Activated naive CD4-positive, alpha-beta T cell treated with anti-CD3 and anti-CD28 coated beads, Interleukin-2, amount 50 U/mL, for 72 hours (primary cell): ENCODE results near the gene ITGB5. TPM values are rescaled to one million over a fixed set of nuclear protein-coding genes. Genes with fewer than 3 reads are reported as not detected.

ENCODE experiments used
- ATAC-seq, 2 donors: fragments of 150-1000 bp; cut with Tn5 transposase; 2 replicates each; pipeline ENCODE4 v1.10.0; 2021; ENCODE audit warnings: mild to moderate bottlenecking in 2 of 2, moderate library complexity in 2 of 2
- DNase-seq, 2 donors: peaks; one replicate each; pipeline ENCODE4 v3.0.0; 2021 to 2022; ENCODE audit warnings: low spot score in 2 of 2
- H3K27ac Mint-ChIP-seq, 2 donors: one replicate each; pipeline ENCODE4 v1.8.0; 2022; ENCODE audit warnings: mild to moderate bottlenecking in 2 of 2, mixed read lengths in 2 of 2
- H3K36me3 Mint-ChIP-seq, 2 donors: one replicate each; pipeline ENCODE4 v1.8.0; 2022; ENCODE audit warnings: mixed read lengths in 2 of 2
- H3K9me3 Mint-ChIP-seq, 2 donors: one replicate each; pipeline ENCODE4 v1.8.0; 2022; ENCODE audit warnings: mixed read lengths in 2 of 2
- total RNA-seq, 2 donors: library from RNA; stranded (reverse); gene quantifications; one replicate each; pipeline ENCODE4 v1.2.3, GENCODE V29; 2022

Gene ITGB5
- total RNA-seq, 2 donors from 2014 or later: 0.37 to 1.5 TPM

DNA sequence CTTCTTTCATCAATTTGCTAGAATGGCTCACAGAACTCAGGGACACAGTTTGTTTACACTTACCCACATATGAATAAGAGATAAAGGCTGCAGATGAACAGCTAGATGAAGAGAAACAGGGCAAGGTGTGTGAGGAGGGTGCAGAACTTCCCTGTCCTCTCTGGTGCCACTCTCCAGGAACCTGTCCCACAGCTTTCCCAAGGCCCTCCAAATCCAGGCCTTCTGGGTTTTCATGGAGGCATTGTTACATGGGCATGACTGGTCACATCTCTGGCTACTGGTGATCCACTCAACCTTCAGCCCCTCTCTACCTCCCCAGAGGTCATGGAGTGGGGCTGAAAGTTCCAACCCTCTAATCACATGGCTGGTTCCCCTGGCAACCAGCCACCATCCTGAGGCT is 73.6 kb downstream of the ITGB5 start:
- DNase-seq (no peak), ATAC-seq (no peak)
- Mint-ChIP-seq H3K9me3 (no peaks in the 10 kb centered on the region), H3K36me3 (no peaks in the 10 kb centered on the region), H3K27ac (no peak overlapping the region)

- ATAC-seq (peak in 1 of 2 donors; percentile 9), DNase-seq (no peak)
- Mint-ChIP-seq H3K9me3 (no peaks in the 10 kb centered on the region), H3K27ac (no peak overlapping the region), H3K36me3 (no peaks in the 10 kb centered on the region)
Observed at GRCh38 chr3:124812291-124813265, 74.6 kb downstream of the ITGB5 start.

- Mint-ChIP-seq H3K36me3 (no peaks in the 10 kb centered on the region), H3K9me3 (no peaks in the 10 kb centered on the region), H3K27ac (no peak overlapping the region)
- no peak for ATAC-seq
- no peak for DNase-seq
Observed at GRCh38 chr3:124811436-124811835, 75.7 kb downstream of the ITGB5 start.

- Mint-ChIP-seq H3K27ac (no peak overlapping the region), H3K36me3 (no peaks in the 10 kb centered on the region), H3K9me3 (no peaks in the 10 kb centered on the region)
- no peak for DNase-seq
- ATAC-seq: no peak
Observed at GRCh38 chr3:124810970-124811369, 76.2 kb downstream of the ITGB5 start.

GRCh38 chr3:124809039-124809438 is 78.1 kb downstream of the ITGB5 start:
- Mint-ChIP-seq H3K27ac (no peak overlapping the region), H3K36me3 (no peaks in the 10 kb centered on the region), H3K9me3 (no peaks in the 10 kb centered on the region)
- ATAC-seq: no peak
- no peak for DNase-seq

GRCh38 chr3:124805671-124806070 is 81.5 kb downstream of the ITGB5 start:
- H3K36me3 Mint-ChIP-seq: no peaks in the 10 kb centered on the region
- DNase-seq (no peak), ATAC-seq (no peak)
- H3K9me3 Mint-ChIP-seq: no peaks in the 10 kb centered on the region
- no peak overlapping the region for H3K27ac Mint-ChIP-seq

DNA sequence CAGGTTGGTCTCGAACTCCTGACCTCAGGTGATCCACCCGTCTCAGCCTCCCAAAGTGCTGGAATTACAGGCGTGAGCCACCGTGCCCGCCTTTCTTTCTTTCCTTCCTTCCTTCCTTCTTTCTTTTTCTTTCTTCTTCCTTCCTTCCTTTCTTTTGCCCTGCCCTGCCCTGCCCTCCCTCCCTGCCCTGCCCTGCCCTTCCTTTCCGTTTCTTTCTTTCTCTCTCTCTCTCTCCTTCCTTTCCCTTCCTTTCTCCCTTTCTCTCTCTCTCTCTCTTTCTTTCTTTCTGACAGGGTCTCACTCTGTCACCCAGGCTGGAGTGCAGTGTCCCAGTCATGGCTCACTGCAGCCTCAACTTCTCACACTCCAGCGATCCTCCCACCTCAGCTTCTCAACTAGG is 82.3 kb downstream of the ITGB5 start:
- ATAC-seq (no peak), DNase-seq (no peak)
- no peaks in the 10 kb centered on the region for H3K36me3 Mint-ChIP-seq
- no peak overlapping the region for H3K27ac Mint-ChIP-seq
- no peaks in the 10 kb centered on the region for H3K9me3 Mint-ChIP-seq

- DNase-seq (no peak), ATAC-seq (no peak)
- H3K36me3 Mint-ChIP-seq: no peaks in the 10 kb centered on the region
- peak overlapping the region in 1 of 2 donors; percentile 53 for H3K27ac Mint-ChIP-seq
- H3K9me3 Mint-ChIP-seq: no peaks in the 10 kb centered on the region
Observed at GRCh38 chr3:124802702-124803101, 84.5 kb downstream of the ITGB5 start.

DNA sequence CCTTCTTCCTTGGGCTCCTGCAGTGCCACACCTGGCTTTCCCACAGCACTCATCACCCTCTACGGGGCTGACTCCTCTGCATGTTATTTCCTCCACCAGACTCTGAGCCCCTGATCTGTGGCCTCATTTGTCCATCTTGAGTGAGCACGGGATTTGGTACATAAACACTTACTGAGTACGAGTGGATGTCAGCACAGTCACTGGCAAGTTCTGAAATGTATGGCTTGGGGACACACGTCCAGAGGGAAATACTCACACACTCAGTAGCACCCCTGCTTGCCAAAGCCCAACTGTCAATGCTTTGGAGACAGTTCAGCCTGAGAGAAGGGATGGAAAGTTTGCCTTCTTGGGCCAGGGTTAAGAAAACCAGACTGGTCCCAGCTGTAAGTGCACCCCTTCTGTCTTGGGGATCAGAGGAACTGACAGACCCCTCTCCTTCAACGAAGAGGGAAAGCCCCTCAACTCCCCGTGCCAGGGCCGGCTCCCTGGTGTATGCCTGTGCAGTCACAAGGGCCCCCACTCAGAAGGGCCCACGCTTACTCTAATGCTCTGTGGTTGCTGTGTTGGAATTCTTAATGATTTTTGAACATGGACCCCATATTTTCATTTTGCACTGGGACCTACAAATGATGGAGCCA is 85.0 kb downstream of the ITGB5 start:
- Mint-ChIP-seq H3K36me3 (no peaks in the 10 kb centered on the region), H3K27ac (peak overlapping the region in 1 of 2 donors; percentile 53), H3K9me3 (no peaks in the 10 kb centered on the region)
- ATAC-seq (no peak), DNase-seq (no peak)

GRCh38 chr3:124800511-124801258 is 86.5 kb downstream of the ITGB5 start:
- Mint-ChIP-seq H3K27ac (no peak overlapping the region), H3K9me3 (no peaks in the 10 kb centered on the region), H3K36me3 (no peaks in the 10 kb centered on the region)
- no peak for ATAC-seq
- no peak for DNase-seq

GRCh38 chr3:124800076-124800475 is 87.1 kb downstream of the ITGB5 start:
- DNase-seq (no peak), ATAC-seq (no peak)
- H3K9me3 Mint-ChIP-seq: no peaks in the 10 kb centered on the region
- no peak overlapping the region for H3K27ac Mint-ChIP-seq
- H3K36me3 Mint-ChIP-seq: no peaks in the 10 kb centered on the region

DNA sequence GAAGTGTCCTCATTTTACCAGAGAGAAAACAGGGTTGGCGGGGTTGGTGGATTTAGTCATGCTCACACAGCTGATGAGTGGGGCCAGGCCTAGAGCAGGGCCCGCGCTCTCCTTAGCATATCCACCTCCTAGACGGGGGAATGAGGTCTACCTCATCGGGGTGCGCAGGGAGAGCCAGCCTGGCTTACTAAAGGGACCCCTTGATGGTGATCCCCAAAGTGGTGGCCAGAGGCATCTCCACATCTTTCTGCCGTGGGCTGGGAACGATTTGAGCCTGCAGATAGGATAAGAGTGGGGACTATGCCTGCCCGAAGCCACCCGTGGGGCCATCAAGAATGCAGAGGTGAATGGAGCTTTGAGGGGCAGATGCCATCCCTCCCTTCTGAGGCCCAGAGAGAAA is 87.5 kb downstream of the ITGB5 start:
- Mint-ChIP-seq H3K9me3 (no peaks in the 10 kb centered on the region), H3K27ac (no peak overlapping the region), H3K36me3 (no peaks in the 10 kb centered on the region)
- no peak for ATAC-seq
- DNase-seq: no peak

- ATAC-seq (no peak), DNase-seq (no peak)
- Mint-ChIP-seq H3K36me3 (no peaks in the 10 kb centered on the region), H3K27ac (no peak overlapping the region), H3K9me3 (no peaks in the 10 kb centered on the region)
Observed at GRCh38 chr3:124797426-124797945, 89.7 kb downstream of the ITGB5 start.

GRCh38 chr3:124796477-124796876 is 90.7 kb downstream of the ITGB5 start:
- ATAC-seq (no peak), DNase-seq (no peak)
- no peaks in the 10 kb centered on the region for H3K9me3 Mint-ChIP-seq
- no peaks in the 10 kb centered on the region for H3K36me3 Mint-ChIP-seq
- H3K27ac Mint-ChIP-seq: no peak overlapping the region

DNA sequence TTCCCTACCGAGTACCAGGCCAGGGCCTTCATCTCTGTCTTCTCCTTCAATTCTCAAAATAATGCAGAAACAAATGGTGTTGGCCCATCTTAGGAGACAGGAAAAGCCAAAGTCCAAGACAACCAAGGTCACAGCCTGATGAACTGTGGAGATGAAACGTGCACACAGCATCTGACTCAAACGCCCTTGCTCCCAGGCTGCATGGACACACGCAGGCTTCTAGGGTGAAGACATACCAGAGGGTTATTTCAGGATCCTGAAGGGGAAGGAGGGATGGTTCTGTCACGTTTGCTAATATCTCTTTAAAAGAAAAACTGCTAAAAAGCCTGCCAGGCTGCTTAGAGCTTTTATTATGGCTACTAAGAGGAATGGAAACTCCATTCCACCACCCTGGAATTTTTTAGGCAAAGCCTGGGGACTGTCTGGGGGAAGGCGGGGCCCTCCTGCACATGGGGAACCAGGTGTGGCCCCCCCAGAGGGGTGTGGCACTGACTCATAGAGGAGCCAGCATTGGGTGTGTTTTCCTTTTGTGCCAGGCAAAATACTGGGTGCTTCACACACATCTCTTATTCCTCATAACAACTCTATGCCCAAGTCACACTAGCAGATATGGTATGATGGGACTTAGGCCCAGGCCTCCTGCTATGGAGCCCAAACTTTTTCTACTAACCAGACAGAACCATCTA is 94.0 kb downstream of the ITGB5 start:
- Mint-ChIP-seq H3K36me3 (no peaks in the 10 kb centered on the region), H3K27ac (no peak overlapping the region), H3K9me3 (no peaks in the 10 kb centered on the region)
- ATAC-seq: no peak
- DNase-seq: no peak

DNA sequence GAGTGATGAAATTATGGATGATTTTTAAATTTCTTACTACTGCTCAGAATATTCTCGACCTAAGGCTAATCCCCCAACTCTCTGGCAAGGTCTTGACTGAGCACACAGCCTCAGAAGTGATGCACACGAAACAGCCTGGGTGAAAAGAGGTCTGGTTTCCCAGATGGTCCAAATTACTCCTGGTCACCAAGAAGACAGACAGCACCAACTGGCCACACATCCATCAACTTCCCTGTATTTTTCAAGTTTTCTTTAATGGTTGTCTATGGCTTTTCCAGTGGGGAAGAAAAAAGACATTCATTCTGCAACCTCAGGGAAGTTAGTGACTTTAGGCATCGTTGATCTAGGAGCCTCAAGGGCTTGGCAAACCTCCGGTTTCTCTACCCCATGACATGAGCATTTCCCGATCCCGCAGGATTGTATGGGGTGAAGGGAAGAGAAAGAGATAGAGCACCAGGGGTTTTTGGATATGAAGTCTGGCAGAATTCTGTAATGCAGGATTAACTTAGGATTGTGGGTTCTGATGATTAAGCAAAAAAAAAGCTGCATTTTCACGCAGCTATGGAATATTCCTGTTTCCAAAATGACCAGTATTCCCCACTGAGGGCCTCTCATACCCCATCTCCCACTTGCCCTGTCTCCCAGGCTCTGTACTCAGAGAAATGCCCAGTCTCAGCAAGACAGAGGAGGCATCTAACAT is 94.7 kb downstream of the ITGB5 start:
- ATAC-seq (no peak), DNase-seq (no peak)
- no peak overlapping the region for H3K27ac Mint-ChIP-seq
- H3K36me3 Mint-ChIP-seq: no peaks in the 10 kb centered on the region
- H3K9me3 Mint-ChIP-seq: no peaks in the 10 kb centered on the region
